Non-pigmented ciliary epithelial cell (primary cell): Measurements from ENCODE around the gene APC.
"Not testable (repeated sequence)": the region's sequence is repeated elsewhere in the genome, so short reads cannot be mapped to it uniquely, and the experiment has no call there.

ENCODE experiments used
- DNase-seq: peaks from one replicate; pipeline ENCODE4 v3.0.0-alpha.2; 2010; ENCODE audit warnings: low read depth

APC gene

DNA sequence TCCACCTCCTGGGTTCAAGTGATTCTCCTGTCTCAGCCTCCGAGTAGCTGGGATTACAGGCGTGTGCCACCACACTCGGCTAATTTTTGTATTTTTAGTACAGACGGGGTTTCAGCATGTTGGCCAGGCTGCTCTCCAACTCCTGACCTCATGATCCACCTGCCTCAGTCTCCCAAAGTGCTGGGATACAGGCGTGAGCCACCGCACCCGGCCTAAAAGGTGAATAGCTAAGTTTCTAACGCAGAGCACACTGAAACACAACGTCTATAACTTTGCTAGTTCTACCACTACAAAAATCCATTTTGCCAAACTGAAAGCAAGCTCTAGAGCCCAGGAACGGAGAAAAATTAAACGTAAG, 122.9 kb downstream of the APC start:
- DNase-seq: not testable (repeated sequence)

DNA sequence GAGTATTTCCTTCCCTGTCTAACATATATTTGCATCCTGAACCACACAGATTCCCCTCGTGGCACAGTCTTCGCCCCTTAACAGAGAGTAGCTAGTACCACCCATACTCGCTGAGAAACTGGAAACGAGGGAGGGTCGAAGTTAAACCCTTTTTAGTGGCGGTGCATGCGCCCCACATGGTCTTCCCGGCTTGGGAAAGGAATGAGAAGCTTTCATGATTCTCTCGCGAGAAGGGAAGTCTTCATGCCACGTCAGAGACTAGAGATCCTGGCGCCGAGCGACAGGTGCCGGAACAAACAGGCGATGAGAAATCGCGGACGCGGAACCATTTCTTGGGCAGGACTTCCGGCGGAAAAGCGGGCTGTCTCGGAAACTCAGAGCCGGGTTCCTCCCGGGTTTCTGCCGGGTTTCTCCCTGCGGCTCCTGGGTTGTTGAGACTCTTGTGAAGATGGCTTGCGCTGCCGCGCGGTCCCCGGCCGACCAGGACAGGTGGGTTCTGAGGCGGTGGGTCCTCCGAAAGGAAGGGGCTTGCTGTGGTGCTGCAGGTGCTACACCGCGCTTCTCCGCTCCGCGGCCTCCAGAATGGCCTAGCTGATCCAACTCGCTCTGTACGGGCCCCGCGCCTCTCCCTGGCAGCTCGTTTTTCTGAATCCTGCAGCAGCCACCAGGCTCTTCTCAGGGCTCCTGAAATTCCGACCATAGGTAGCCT, 123.4 kb downstream of the APC start, which contains the start of gene SRP19:
TSS of gene SRP19 (plus strand) at position 359 of the 709 bp plus-strand sequence. CDS start at position 449, 90 bp downstream.
- DNase-seq: peak; percentile 95

- DNase-seq: no peak
Measured at GRCh38 chr5:112861638-112861985, 123.9 kb downstream of the APC start.

- no peak for DNase-seq
Measured at GRCh38 chr5:112862085-112862484, 124.4 kb downstream of the APC start.

GRCh38 chr5:112863549-112863948, 125.9 kb downstream of the APC start:
- DNase-seq: no peak

DNA sequence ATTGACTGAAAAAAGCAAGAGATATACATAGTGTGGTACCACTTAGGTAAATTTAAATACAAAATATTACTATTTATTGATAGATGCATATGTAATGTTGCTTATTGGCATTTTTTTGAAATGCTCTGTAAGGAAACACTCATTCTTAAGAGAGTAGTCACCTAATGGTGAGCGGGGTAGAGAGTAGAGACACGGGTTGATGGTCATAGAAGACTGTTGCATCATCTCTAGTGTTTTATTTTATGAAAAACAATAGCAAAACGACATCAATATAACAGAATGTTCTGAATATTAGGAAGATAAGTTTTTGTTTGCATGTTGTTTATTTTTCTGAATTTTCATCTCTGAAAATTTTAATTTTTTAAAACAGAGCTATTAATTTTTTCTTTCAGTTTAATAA, 127.4 kb downstream of the APC start:
- peak; percentile 17 for DNase-seq

GRCh38 chr5:112866739-112867138, 129.1 kb downstream of the APC start:
- DNase-seq: no peak

DNA sequence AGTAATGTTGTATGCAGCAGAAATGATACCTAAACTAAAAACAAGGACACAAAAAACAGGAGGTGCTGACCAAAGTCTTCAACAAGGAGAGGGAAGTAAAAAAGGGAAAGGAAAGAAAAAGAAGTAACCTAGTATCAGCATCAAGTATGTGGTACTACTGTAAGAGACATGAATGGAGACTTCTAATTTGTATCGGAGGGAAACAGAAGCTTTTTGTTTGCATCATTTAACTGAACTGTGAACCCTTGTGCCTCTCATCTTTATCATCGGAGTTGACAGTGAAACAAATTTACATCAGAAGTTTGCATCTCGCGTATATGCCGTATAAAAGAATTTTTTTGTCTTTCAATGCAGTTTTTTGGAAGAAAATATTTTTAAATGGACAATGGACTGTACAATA, 129.7 kb downstream of the APC start:
- no peak for DNase-seq

GRCh38 chr5:112869948-112870347, 132.3 kb downstream of the APC start:
- DNase-seq: no peak

- DNase-seq: no peak
Measured at GRCh38 chr5:112870966-112871365, 133.3 kb downstream of the APC start.

DNA sequence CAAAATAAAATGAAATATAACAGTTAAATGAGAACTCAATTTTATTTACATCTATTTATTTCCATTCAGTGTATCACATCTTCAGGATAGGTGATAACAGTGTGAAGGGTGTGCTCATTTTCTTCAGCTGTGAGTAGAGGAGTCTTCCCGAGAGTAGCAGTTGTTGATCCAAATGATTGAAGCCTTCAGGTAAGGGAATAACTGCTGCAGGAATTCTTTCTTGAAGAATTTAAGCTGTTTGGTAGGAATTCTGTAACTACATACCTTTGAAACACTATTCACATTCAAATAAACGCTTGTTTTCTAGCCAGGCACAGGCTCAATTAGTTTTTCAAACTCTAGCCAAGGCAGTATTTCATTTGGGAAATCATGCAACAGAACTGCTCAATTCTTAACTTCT, 138.7 kb downstream of the APC start:
- DNase-seq: no peak

GRCh38 chr5:112878101-112878500, 140.4 kb downstream of the APC start:
- DNase-seq: no peak

DNA sequence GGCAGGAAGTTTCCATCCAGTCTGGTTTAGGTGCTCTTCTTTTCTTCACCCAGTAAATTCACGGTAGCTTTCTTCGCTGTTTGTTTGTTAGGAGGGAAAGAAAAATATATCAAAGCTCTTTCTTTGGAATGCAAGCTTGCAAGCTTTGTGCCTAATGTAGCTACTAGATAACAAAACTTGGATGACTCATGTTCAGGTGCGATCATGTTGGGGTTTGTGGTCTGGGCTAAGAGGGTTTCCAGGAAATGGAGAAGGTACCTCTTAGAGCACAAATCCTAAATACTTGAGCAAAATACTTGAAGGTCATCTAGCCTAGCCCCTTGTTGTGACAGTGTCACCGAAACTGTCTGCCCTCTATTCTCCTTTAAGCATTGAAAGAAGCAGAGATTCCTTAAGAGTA, 141.1 kb downstream of the APC start:
- DNase-seq: no peak

- DNase-seq: no peak
Measured at GRCh38 chr5:112880219-112880964, 142.7 kb downstream of the APC start.

DNA sequence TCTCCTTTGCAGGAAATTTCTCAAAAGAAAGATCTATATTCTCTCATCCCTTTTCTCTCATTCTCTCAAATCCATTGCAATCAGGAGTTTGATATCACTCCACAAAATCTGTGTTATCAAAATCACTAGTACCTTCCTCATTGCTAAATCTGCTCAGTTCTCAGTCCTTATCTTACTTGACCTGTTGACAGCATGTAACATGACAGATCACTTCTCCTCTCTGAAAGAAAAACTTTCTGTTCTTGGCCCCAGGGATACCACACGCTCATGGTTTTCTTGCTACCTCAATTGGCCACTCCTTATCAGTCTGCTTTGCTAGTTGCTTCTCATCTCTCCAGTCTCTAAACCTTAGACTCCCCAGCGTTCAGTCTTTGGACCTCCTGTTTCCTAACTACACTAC, 145.5 kb downstream of the APC start:
- DNase-seq: no peak

GRCh38 chr5:112885001-112885400, 147.3 kb downstream of the APC start:
- no peak for DNase-seq

DNA sequence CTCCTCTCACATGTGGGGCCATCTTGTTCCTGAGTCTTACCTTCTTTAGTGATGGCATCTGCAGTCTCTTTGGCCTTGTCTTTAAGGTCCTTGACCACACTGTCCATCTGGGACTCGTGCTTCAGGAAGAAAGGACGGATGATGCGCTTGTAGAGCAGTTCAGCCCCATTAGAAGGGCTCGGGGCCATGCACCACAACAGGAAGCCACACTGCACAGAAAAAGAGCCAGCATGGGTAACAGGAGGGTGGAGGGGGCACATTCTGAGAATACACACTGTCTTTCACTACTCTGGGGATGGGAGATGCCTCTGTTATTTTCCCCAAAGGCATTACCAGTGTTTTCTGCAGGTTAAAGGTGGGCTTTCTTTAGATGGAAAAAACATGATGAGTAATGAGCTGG, 149.3 kb downstream of the APC start:
- no peak for DNase-seq

DNA sequence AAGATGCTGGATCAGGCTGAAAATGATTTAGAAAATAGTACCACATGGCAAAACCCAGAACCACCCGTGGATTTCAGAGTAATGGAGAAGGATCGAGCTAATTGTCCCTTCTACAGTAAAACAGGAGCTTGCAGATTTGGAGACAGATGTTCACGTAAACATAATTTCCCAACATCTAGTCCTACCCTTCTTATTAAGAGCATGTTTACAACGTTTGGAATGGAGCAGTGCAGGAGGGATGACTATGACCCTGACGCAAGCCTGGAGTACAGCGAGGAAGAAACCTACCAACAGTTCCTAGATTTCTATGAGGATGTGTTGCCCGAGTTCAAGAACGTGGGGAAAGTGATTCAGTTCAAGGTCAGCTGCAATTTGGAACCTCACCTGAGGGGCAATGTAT, 154.4 kb downstream of the APC start:
- not testable (repeated sequence) for DNase-seq

GRCh38 chr5:112892776-112893175, 155.1 kb downstream of the APC start:
- DNase-seq: no peak

DNA sequence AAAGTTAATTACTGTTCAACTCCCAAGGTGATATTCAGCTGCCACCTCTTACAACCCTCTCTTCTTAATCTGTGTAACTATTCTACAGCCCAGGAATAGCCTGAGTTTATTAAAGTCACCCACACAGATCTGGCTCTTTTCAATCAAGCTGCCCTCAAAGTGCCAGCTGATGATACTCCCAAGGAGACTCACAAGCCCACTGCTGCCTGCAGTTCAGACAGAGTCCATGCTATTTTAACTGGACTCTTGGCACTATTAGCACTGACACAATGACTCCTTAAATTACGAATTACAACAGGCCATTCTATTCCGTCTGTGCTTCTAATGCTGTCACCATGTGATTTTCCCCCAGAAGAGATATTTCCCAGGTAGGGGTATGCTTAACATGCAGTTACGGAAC, 158.0 kb downstream of the APC start:
- no peak for DNase-seq
